Hair follicular keratinocyte (primary cell): Measurements from ENCODE around the gene CACNG6. TPM values are rescaled to one million over a fixed set of nuclear protein-coding genes. Genes with fewer than 3 reads are reported as not detected.

ENCODE experiments used
- total RNA-seq: library from RNA; depleted of rRNA; stranded (reverse); fragments of >200 nt; gene quantifications from 2 replicates; pipeline ENCODE4 v1.2.3, GENCODE V29; 2015

The CACNG6 gene, protein sequence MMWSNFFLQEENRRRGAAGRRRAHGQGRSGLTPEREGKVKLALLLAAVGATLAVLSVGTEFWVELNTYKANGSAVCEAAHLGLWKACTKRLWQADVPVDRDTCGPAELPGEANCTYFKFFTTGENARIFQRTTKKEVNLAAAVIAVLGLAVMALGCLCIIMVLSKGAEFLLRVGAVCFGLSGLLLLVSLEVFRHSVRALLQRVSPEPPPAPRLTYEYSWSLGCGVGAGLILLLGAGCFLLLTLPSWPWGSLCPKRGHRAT
- total RNA-seq = not detected in 2 replicates

DNA sequence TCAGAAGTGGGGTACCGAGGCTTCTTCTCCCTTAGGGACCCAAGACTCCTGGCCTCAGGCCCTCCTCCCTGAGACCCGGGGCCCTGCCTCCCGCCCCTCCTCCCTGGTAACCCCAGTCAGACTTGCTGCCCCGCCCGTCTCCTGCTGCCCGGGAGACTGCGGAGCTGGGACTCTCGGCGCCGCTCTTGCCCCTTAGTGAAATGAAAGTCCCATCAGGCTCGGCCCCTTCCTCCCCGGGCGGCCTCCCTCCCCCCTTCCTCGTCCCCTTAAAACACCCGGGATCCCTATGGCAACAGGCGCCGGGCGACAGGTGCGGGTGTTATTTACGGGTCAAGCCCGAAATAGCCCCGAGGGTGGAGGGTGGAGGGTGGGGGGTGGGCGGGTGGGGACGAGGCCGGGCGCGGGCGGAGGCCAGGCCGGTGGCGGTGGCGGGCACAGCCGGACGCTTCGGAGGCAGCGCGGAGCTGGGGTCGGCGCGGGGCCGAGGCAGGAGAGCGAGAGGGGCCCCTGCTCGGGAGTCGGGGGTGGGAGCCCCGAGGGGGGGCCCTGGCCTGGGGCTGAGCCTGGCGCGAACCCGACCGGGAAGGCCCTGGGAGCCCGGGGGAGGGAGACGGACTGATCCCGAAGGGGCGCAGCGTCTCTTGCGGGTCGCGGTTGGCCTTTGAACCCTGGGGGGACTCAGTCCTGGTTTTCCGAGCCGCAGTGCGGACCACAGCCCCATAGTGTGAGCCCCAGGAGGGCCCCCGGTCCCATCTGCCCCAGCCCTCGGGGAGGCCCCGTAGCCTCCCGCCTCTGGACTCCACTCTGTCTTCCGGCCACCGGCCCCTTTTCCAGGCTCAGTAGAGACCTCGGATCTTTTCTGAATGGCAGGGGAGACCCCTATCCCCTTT lies at the start of gene CACNG6:
Gene CACNG6, plus strand, starts transcription at position 414 of the 890 bp plus-strand sequence. CDS start 1,241 bp downstream, outside the sequence.

DNA sequence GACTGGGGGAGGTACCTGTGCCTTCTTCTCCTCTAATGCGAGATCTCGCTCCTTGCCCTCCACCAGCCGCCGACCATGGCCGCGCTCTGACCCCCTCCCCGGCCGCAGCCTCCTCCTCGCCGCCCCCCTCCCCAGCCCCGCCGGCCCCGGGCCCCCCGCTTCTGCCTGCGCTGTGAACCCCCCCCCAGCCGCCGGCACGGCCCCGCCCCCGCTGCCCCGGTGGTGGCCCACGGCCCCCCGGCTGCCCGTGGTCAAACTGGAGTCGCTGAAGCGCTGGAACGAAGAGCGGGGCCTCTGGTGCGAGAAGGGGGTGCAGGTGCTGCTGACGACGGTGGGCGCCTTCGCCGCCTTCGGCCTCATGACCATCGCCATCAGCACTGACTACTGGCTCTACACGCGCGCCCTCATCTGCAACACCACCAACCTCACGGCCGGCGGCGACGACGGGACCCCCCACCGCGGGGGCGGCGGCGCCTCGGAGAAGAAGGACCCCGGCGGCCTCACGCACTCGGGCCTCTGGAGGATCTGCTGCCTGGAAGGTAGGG lies 28.5 kb upstream of the CACNG6 start, which contains the start of gene CACNG8:
Gene CACNG8, plus strand, starts transcription at position 51 of the 545 bp plus-strand sequence.

Other genes starting within 250 kb of the CACNG6 start
- gene NLRP12, start 167.3 kb upstream of the CACNG6 start, total RNA-seq = not detected in 2 replicates
- 23.2 and 29.8 TPM in 2 replicates for gene MYADM, start 123.8 kb upstream of the CACNG6 start, total RNA-seq
- gene PRKCG, start 109.4 kb upstream of the CACNG6 start, total RNA-seq = not detected in 2 replicates
- not detected in 2 replicates for gene CACNG7, start 82.4 kb upstream of the CACNG6 start, total RNA-seq
- not detected in 2 replicates for gene CACNG8, start 28.7 kb upstream of the CACNG6 start, total RNA-seq
- not detected in 2 replicates for gene VSTM1, start 72.3 kb downstream of the CACNG6 start, total RNA-seq
- not detected in 2 replicates for gene TARM1, start 89.7 kb downstream of the CACNG6 start, total RNA-seq
- gene OSCAR, start 109.2 kb downstream of the CACNG6 start, total RNA-seq = 0.70 and 1.7 TPM in 2 replicates
- gene NDUFA3, start 111.2 kb downstream of the CACNG6 start, total RNA-seq = 25.6 and 48.0 TPM in 2 replicates
- gene TFPT, start 124.0 kb downstream of the CACNG6 start, total RNA-seq = 9.0 and 18.6 TPM in 2 replicates
- gene PRPF31, start 124.1 kb downstream of the CACNG6 start, total RNA-seq = 44.2 and 74.0 TPM in 2 replicates
- 12.9 and 18.3 TPM in 2 replicates for gene CNOT3, start 146.1 kb downstream of the CACNG6 start, total RNA-seq
- 7.2 and 8.3 TPM in 2 replicates for gene LENG1, start 168.1 kb downstream of the CACNG6 start, total RNA-seq
- 6.6 and 22.6 TPM in 2 replicates for gene TMC4, start 181.5 kb downstream of the CACNG6 start, total RNA-seq
- gene MBOAT7, start 197.9 kb downstream of the CACNG6 start, total RNA-seq = 73.7 and 97.3 TPM in 2 replicates
- gene TSEN34, start 199.7 kb downstream of the CACNG6 start, total RNA-seq = 140 and 179 TPM in 2 replicates
- 2,479 and 2,533 TPM in 2 replicates for gene RPS9, start 209.2 kb downstream of the CACNG6 start, total RNA-seq
- not detected in 2 replicates for gene LILRB3, start 231.4 kb downstream of the CACNG6 start, total RNA-seq